ENCODE data around the gene ZNF592.

ZNF592 gene

DNA sequence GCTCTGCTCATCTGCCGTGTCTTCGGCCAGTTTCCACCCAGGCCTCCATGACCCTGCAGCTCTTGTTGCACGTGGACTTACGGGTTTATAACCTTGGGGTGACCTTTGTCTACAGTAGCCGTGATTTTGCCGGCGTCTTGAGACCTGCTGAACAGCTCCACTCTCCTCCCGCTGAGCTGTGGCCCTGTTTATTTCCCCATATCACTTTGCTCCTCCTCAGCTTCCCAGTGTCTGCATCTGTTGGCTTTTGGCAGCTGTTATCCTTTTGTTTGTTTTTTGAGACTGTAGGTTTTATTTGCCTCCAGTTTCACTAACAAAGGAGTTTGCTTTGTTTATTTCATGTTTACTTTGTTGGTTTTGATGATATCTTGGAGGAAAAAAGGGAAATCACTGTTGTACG, 106.7 kb downstream of the ZNF592 start:
- DNase-seq (ENCODE audit: low read depth in 1 of 2, low spot score in 1 of 2) = no peak

DNA sequence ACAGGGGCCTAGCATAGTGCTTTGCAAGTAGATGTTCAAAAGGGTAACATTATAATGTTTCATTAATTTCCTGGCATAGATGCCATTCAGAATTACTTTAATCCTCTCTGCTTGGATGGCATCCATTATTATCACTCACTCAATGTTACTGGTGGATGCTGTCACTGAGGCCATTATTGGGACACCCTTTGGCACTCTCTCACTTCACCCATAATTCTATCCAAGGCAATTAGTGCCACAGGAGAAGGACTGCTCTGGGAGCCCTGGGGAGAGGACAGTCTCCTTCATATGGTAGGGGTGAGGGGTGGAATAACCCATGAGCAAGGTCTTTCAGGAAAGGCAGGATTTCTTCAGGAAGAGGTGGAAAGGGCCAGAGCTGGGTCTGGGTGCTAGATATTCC, 107.4 kb downstream of the ZNF592 start:
- DNase-seq (ENCODE audit: low read depth in 1 of 2, low spot score in 1 of 2) = no peak

All from activated T-helper 1 cell treated with anti-CD3 and anti-CD28 coated beads, Interleukin-2, amount 50 U/mL, for 16 hours (primary cell).